Trophoblast cell (in vitro differentiated cells and primary cell): ENCODE data around the gene TRAPPC6A.

Source experiments
- DNase-seq, 2 donors: peaks; one replicate each; pipeline ENCODE4 v3.0.0-alpha.2; 2016
- H2AFZ ChIP-seq: 2 replicates; pipeline ENCODE4 v1.6.1; 2013; ENCODE audit warnings: low read length, moderate library complexity, mild to moderate bottlenecking; ENCODE audit not compliant: insufficient read depth, poor library complexity
- H2AK5ac ChIP-seq: 2 replicates; pipeline ENCODE4 v1.6.1; 2013; ENCODE audit warnings: mild to moderate bottlenecking, low read length
- H2BK120ac ChIP-seq: 2 replicates; pipeline ENCODE4 v1.6.1; 2013; ENCODE audit warnings: low read length, mild to moderate bottlenecking, moderate library complexity; ENCODE audit not compliant: insufficient read depth, poor library complexity
- H2BK12ac ChIP-seq: 2 replicates; pipeline ENCODE4 v1.6.1; 2013; ENCODE audit warnings: mild to moderate bottlenecking, low read length, moderate library complexity
- H2BK5ac ChIP-seq: 2 replicates; pipeline ENCODE4 v1.6.1; 2013; ENCODE audit warnings: low read length, low read depth, moderate library complexity, mild to moderate bottlenecking; ENCODE audit not compliant: poor library complexity
- H3K14ac ChIP-seq: 2 replicates; pipeline ENCODE4 v1.6.1; 2013; ENCODE audit warnings: mild to moderate bottlenecking, low read length
- H3K18ac ChIP-seq: 2 replicates; pipeline ENCODE4 v1.6.1; 2013; ENCODE audit warnings: mild to moderate bottlenecking, low read length
- H3K23ac ChIP-seq: 2 replicates; pipeline ENCODE4 v1.6.1; 2013; ENCODE audit warnings: low read length
- H3K27ac ChIP-seq: 2 replicates; pipeline ENCODE4 v1.5.1; 2013; ENCODE audit warnings: low read depth, mild to moderate bottlenecking, inconsistent platforms, low read length, moderate library complexity
- H3K27me3 ChIP-seq: 2 replicates; pipeline ENCODE4 v1.6.1; 2013; ENCODE audit warnings: inconsistent platforms, mild to moderate bottlenecking, low read length, moderate library complexity; ENCODE audit not compliant: insufficient read depth
- H3K36me3 ChIP-seq, 2 experiments: 1 replicate in 1 of 2; 2 replicates in 1 of 2; pipeline ENCODE4 v1.6.1; 2013; ENCODE audit warnings: low read length in 2 of 2, mild to moderate bottlenecking in 2 of 2, moderate library complexity in 1 of 2; ENCODE audit not compliant: insufficient read depth in 2 of 2, control insufficient read depth in 1 of 2
- H3K4ac ChIP-seq: 2 replicates; pipeline ENCODE4 v1.6.1; 2013; ENCODE audit warnings: low read depth, mild to moderate bottlenecking, low read length, moderate library complexity
- H3K4me1 ChIP-seq, 2 experiments: 1 replicate in 1 of 2; 2 replicates in 1 of 2; pipeline ENCODE4 v1.6.1; 2013; ENCODE audit warnings: low read length in 2 of 2, mild to moderate bottlenecking in 2 of 2, moderate library complexity in 1 of 2; ENCODE audit not compliant: insufficient read depth in 2 of 2, control insufficient read depth in 1 of 2
- H3K4me2 ChIP-seq: 2 replicates; pipeline ENCODE4 v1.6.1; 2013; ENCODE audit warnings: inconsistent platforms, mild to moderate bottlenecking, low read length, moderate library complexity
- H3K4me3 ChIP-seq: 2 replicates; pipeline ENCODE4 v1.5.1; 2013; ENCODE audit warnings: mild to moderate bottlenecking, low read depth, low read length, inconsistent platforms
- H3K79me1 ChIP-seq: one replicate; pipeline ENCODE4 v1.6.1; 2013; ENCODE audit warnings: low read length
- H3K79me2 ChIP-seq: 2 replicates; pipeline ENCODE4 v1.6.1; 2013; ENCODE audit warnings: low read length, mild to moderate bottlenecking; ENCODE audit not compliant: control insufficient read depth, insufficient read depth, poor library complexity
- H3K9ac ChIP-seq: 2 replicates; pipeline ENCODE4 v1.6.1; 2013; ENCODE audit warnings: mild to moderate bottlenecking, low read length
- H3K9me3 ChIP-seq: 2 replicates; pipeline ENCODE4 v1.6.1; 2013; ENCODE audit warnings: low read depth, mild to moderate bottlenecking, control low read depth, inconsistent platforms, low read length; ENCODE audit not compliant: insufficient read depth
- H4K12ac ChIP-seq: 2 replicates; pipeline ENCODE4 v1.6.1; 2013; ENCODE audit warnings: low read depth, mild to moderate bottlenecking, low read length, moderate library complexity
- H4K8ac ChIP-seq: 2 replicates; pipeline ENCODE4 v1.6.1; 2013; ENCODE audit warnings: low read depth, mild to moderate bottlenecking, low read length, moderate library complexity
- H4K91ac ChIP-seq: one replicate; pipeline ENCODE4 v1.6.1; 2013; ENCODE audit warnings: low read depth, mild to moderate bottlenecking, low read length, moderate library complexity
- WGBS: extraction: QIAGEN DNeasy Blood & Tissue Kit; methylation state at CpG from one replicate; pipeline ENCODE4 v1.1.7; 2013; ENCODE audit warnings: missing lambda C conversion rate; ENCODE audit not compliant: insufficient read length, insufficient coverage; ENCODE audit errors: extremely low coverage; 5-methylcytosine and 5-hydroxymethylcytosine counted together

The TRAPPC6A gene

DNA sequence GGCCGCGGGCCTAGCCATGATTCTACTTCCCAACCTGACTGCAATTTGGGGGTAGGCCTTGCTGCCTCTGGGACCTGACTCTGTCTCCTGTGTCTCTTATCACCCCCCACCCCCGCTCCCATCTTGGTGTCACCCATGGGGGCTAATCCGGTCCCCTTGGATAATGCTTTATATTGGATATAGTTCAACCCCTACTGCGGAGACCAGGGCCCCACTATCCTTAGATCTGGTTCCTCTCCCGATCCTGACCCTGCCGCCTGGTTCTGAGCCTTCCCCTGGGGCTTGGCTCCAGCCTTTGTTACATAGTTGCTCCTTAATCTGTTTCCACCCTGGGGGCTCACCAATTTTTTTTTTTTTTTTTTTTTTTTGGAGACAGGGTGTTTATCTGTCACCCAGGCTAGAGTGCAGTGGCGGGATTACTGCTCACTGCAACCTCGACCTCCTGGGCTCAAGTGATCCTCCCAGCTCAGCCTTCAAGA, 1.9 kb upstream of the TRAPPC6A start:
- peak overlapping the region; percentile 76 for H4K91ac ChIP-seq
- no peak overlapping the region for H3K27ac ChIP-seq
- H2AFZ ChIP-seq, result peak overlapping the region; percentile 62
- peak overlapping the region; percentile 81 for H3K14ac ChIP-seq
- no peak overlapping the region for H3K9ac ChIP-seq
- no CpG with 5 or more reads among the region's 9 CpGs for WGBS
- no peaks in the 10 kb centered on the region for H3K27me3 ChIP-seq
- no peak for DNase-seq
- H3K4ac ChIP-seq, result peak overlapping the region; percentile 76
- H3K9me3 ChIP-seq, result no peaks in the 10 kb centered on the region
- peak overlapping the region; percentile 86 for H3K4me3 ChIP-seq
- no peaks in the 10 kb centered on the region for H3K36me3 ChIP-seq
- H3K79me2 ChIP-seq, result peaks cover 12% of the 10 kb centered on the region
- peaks cover 6 to 7% of the 10 kb centered on the region in 2 experiments for H3K4me1 ChIP-seq
- peak overlapping the region; percentile 77 for H2BK120ac ChIP-seq
- peaks cover 14% of the 10 kb centered on the region for H3K79me1 ChIP-seq
- H4K8ac ChIP-seq, result peak overlapping the region; percentile 89
- peak overlapping the region; percentile 86 for H3K18ac ChIP-seq
- H3K4me2 ChIP-seq, result peak overlapping the region; percentile 72
- H2BK5ac ChIP-seq, result peak overlapping the region; percentile 46
- H4K12ac ChIP-seq, result peak overlapping the region; percentile 74
- no peak overlapping the region for H3K23ac ChIP-seq
- peak overlapping the region; percentile 66 for H2AK5ac ChIP-seq
- peak overlapping the region; percentile 20 for H2BK12ac ChIP-seq

DNA sequence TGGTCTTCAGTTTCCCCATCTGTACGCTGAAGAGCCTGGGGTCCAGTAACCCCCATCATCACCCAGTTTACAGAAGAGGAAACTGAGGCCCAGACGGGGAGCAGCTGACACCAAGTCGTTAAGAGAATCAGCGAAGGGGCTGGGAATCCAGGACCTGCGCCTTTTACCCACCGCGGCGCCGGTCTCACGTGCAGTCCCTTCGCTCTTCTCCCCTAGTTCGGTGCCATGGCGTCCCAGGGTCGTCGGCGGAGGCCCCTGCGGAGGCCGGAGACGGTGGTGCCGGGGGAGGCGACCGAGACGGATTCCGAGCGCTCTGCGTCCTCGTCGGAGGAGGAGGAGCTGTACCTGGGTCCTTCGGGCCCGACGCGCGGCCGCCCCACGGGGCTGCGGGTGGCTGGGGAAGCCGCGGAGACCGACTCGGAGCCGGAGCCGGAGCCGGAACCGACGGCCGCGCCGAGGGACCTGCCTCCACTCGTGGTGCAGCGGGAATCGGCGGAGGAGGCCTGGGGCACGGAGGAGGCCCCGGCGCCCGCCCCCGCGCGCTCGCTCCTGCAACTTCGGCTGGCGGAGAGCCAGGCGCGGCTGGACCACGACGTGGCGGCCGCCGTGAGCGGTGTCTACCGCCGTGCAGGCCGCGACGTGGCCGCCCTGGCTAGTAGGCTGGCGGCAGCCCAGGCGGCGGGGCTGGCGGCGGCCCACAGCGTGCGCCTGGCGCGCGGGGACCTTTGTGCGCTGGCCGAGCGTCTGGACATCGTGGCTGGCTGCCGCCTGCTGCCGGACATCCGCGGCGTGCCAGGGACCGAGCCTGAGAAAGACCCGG, 1.2 kb upstream of the TRAPPC6A start:
- Histone ChIP-seq H3K36me3 (no peaks in the 10 kb centered on the region), H3K4ac (peak overlapping the region; percentile 76), H3K4me2 (peak overlapping the region; percentile 72), H3K18ac (peak overlapping the region; percentile 86), H2AFZ (peak overlapping the region; percentile 62), H3K4me1 (peaks cover 6 to 7% of the 10 kb centered on the region in 2 experiments), H3K27ac (peak overlapping the region; percentile 55), H3K79me2 (peaks cover 12% of the 10 kb centered on the region), H2AK5ac (peak overlapping the region; percentile 66), H3K23ac (no peak overlapping the region), H3K4me3 (peak overlapping the region; percentile 86), H4K8ac (peak overlapping the region; percentile 89), H3K79me1 (peaks cover 14% of the 10 kb centered on the region), H4K12ac (peak overlapping the region; percentile 74), H3K14ac (peak overlapping the region; percentile 81), H2BK120ac (peak overlapping the region; percentile 77), H3K9me3 (no peaks in the 10 kb centered on the region), H4K91ac (peak overlapping the region; percentile 76), H2BK12ac (peak overlapping the region; percentile 20), H3K9ac (peak overlapping the region; percentile 67), H2BK5ac (peak overlapping the region; percentile 79), H3K27me3 (no peaks in the 10 kb centered on the region)
- peak; percentile 21 to 49 for DNase-seq
- WGBS, result no CpG with 5 or more reads among the region's 97 CpGs

DNA sequence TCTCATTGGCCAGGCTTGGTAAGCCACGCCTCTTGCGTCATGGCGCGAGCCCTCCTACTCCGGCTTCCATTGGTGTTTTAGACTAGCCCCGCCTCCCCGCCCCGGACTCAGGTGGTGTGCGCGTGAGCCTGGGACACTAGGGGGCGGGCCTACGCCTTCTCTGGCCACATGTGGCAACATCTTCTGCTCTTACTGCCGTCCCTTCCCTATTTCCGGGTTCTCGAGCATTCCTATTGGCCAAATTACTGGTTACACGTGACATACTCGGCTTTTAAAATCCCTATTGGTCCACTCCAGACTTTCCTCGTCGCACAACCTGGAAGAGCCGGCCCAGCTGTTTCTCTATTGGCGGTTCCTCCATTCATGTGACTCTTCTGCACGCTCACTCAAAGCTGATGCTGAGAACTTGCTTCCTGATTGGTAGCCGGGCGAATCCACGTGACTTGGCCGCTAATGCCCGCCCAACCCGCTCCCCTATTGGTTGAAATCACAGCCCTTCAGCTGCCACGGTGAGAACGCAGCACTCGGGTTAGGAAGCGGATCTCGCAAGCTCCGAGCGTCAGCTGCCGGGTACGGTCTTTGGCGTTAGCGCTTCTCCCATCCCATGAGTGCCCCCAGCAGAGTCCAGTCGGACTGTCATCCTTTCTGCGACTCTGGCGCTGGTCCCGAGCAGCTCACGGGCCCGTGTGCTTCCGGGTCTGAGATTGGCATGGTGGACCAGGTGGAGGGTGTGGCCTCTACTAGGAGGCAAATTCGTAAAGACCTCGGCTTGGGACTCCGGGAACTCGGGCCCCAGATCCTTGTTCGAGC, 430 bp upstream of the TRAPPC6A start, which contains the start of gene BLOC1S3:
BLOC1S3 (plus strand) TSS at position 523 of the 810 bp plus-strand sequence. CDS start 513 bp downstream, outside the sequence.
- Histone ChIP-seq H3K9me3 (no peaks in the 10 kb centered on the region), H3K27me3 (no peaks in the 10 kb centered on the region), H4K8ac (peak within 1 kb of the TSS; percentile 89), H4K91ac (peak within 1 kb of the TSS; percentile 76), H3K4ac (peak within 1 kb of the TSS; percentile 76), H3K18ac (peak within 1 kb of the TSS; percentile 86), H3K4me3 (peak within 1 kb of the TSS; percentile 90), H2BK5ac (peak within 1 kb of the TSS; percentile 79), H3K4me1 (peaks cover 6 to 7% of the 10 kb centered on the region in 2 experiments), H3K36me3 (no peaks in the 10 kb centered on the region), H2BK120ac (peak within 1 kb of the TSS; percentile 77), H3K79me1 (peaks cover 14% of the 10 kb centered on the region), H3K9ac (peak within 1 kb of the TSS; percentile 82), H4K12ac (peak within 1 kb of the TSS; percentile 74), H3K79me2 (peaks cover 12% of the 10 kb centered on the region), H2AFZ (peak within 1 kb of the TSS; percentile 95), H2AK5ac (peak within 1 kb of the TSS; percentile 66), H2BK12ac (peak within 1 kb of the TSS; percentile 20), H3K27ac (peak within 1 kb of the TSS; percentile 59), H3K4me2 (peak within 1 kb of the TSS; percentile 78), H3K23ac (no peak within 1 kb of the TSS), H3K14ac (peak within 1 kb of the TSS; percentile 81)
- WGBS, result no CpG with 5 or more reads among the region's 51 CpGs
- peak; percentile 100 for DNase-seq
